ENCODE data around the gene PLEKHG5.
"Not testable (repeated sequence)": the region's sequence is repeated elsewhere in the genome, so short reads cannot be mapped to it uniquely, and the experiment has no call there.

Gene PLEKHG5

DNA sequence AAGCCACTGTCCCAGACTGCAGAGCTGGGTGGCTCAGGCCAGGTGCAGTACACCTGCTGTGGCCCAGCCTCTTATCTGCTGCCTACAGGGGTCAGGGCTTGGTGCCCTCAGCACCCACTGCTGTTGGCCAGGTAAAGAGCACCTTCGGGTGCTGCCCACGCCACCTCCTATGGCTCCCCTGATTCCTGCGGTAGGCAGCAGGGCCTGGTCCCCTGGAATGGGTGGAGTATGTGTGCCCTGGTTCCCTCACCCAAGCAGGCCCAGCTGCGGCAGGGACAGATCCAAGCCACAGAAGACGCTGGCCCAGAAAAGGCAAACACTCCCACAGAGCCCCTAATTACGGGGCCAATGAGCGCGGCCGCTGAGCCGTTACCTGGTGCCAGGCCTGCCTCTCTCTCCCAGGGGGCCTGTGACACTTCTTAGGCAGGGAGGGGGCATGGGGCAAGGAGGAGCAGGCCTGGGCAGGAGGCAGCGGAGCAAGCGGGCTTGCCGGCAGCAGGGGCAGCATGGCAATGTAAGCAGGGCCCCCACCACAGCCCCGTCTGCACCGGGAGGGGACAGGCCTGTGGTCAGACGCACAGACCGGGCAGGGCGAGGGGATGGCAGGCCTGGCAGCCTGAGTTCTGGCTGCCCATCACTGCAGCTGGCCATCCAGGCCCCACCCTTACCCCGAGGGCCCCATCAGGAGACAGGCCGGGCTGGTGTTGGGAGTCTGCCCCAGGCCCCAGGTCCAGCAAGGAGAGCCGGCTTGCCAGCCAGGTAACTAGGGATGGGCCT is 47.9 kb downstream of the PLEKHG5 start:
- Histone ChIP-seq H3K4me1 (ENCODE audit: control insufficient read depth, insufficient read depth, low read length) (peaks cover 11% of the 10 kb centered on the region), H3K4me3 (ENCODE audit: low read length in 2 of 2) (no peak overlapping the region), H3K9ac (ENCODE audit: low read length in 2 of 2) (no peak overlapping the region), H3K27me3 (ENCODE audit: control insufficient read depth in 1 of 2, insufficient read depth in 2 of 2, low read length in 2 of 2) (peaks cover 30 to 41% of the 10 kb centered on the region in 2 donors), H3K9me3 (ENCODE audit: control insufficient read depth in 2 of 2, low read length in 2 of 2) (no peaks in the 10 kb centered on the region), H3K27ac (ENCODE audit: low read length) (no peak overlapping the region), H3K36me3 (ENCODE audit: control insufficient read depth in 2 of 2, insufficient read depth in 2 of 2, low read length in 2 of 2) (no peaks in the 10 kb centered on the region)

GRCh38 chr1:6441586-6441985 is 49.9 kb downstream of the PLEKHG5 start:
- Histone ChIP-seq H3K4me1 (ENCODE audit: control insufficient read depth, insufficient read depth, low read length) (peaks cover 2% of the 10 kb centered on the region), H3K27me3 (ENCODE audit: control insufficient read depth in 1 of 2, insufficient read depth in 2 of 2, low read length in 2 of 2) (peaks cover 28 to 31% of the 10 kb centered on the region in 2 donors), H3K4me3 (ENCODE audit: low read length in 2 of 2) (no peak overlapping the region), H3K27ac (ENCODE audit: low read length) (no peak overlapping the region), H3K9me3 (ENCODE audit: control insufficient read depth in 2 of 2, low read length in 2 of 2) (no peaks in the 10 kb centered on the region), H3K36me3 (ENCODE audit: control insufficient read depth in 2 of 2, insufficient read depth in 2 of 2, low read length in 2 of 2) (no peaks in the 10 kb centered on the region), H3K9ac (ENCODE audit: low read length in 2 of 2) (no peak overlapping the region)

DNA sequence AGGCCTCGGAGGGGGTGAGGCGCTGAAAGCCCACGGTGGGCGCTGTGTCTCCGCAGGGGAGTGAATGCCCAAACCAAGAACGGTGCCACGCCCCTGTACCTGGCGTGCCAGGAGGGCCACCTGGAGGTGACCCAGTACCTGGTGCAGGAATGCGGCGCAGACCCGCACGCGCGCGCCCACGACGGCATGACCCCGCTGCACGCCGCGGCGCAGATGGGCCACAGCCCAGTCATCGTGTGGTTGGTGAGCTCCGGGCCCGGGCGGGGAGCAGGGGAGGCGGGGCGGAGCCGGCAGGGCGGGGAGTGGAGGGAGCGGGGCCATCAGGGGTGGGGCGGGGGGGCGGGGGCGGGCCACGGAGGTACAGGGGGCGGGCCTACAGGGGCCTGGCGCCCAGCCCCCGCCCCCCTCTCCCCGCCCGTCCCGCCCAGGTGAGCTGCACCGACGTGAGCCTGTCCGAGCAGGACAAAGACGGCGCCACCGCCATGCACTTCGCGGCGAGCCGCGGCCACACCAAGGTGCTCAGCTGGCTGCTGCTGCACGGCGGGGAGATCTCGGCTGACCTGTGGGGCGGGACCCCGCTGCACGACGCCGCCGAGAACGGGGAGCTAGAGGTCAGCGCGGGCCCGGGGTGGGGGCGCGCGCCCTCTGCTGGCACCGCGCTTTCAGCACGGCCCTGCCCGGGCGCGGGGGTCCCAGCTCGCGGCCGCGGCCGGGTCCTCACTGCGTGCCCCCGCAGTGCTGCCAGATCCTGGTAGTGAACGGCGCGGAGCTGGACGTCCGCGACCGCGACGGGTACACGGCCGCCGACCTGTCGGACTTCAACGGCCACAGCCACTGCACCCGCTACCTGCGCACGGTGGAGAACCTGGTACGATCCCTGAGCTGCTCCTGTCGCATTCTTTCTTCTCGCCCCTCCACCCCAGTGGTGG is 51.0 kb downstream of the PLEKHG5 start:
- Histone ChIP-seq H3K36me3 (ENCODE audit: control insufficient read depth in 2 of 2, insufficient read depth in 2 of 2, low read length in 2 of 2) (no peaks in the 10 kb centered on the region), H3K27ac (ENCODE audit: low read length) (no peak overlapping the region), H3K9ac (ENCODE audit: low read length in 2 of 2) (no peak overlapping the region), H3K4me1 (ENCODE audit: control insufficient read depth, insufficient read depth, low read length) (peaks cover 2% of the 10 kb centered on the region), H3K9me3 (ENCODE audit: control insufficient read depth in 2 of 2, low read length in 2 of 2) (no peaks in the 10 kb centered on the region), H3K4me3 (ENCODE audit: low read length in 2 of 2) (peak overlapping the region in 1 of 2 donors; percentile 29), H3K27me3 (ENCODE audit: control insufficient read depth in 1 of 2, insufficient read depth in 2 of 2, low read length in 2 of 2) (peaks cover 26 to 31% of the 10 kb centered on the region in 2 donors)

DNA sequence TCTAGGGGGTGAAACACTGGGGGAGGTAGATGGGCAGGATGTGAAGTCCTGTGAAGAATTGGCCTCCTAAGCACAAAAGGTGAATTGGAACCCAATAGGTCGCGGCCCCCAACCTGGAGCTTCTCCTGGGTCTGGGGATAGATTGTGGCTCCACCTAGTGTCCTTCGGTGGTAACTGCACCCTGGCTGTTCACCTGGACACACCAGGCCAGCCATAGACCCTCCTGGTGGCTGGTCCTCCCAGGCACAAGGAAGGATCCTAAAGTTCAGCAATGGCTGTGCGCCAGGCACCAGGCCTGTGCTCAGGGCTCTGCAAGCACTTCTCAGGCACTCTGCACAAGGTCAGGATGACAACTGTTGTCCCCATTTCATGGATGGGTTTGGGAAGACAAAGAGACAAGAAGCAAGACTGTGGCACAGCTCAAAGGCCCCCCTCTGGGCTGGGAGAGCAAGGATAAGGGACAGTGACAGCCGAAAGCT is 53.4 kb downstream of the PLEKHG5 start:
- Histone ChIP-seq H3K4me1 (ENCODE audit: control insufficient read depth, insufficient read depth, low read length) (peaks cover 2% of the 10 kb centered on the region), H3K9me3 (ENCODE audit: control insufficient read depth in 2 of 2, low read length in 2 of 2) (no peaks in the 10 kb centered on the region), H3K36me3 (ENCODE audit: control insufficient read depth in 2 of 2, insufficient read depth in 2 of 2, low read length in 2 of 2) (no peaks in the 10 kb centered on the region), H3K9ac (ENCODE audit: low read length in 2 of 2) (no peak overlapping the region), H3K27me3 (ENCODE audit: control insufficient read depth in 1 of 2, insufficient read depth in 2 of 2, low read length in 2 of 2) (peaks cover 24 to 26% of the 10 kb centered on the region in 2 donors), H3K4me3 (ENCODE audit: low read length in 2 of 2) (no peak overlapping the region), H3K27ac (ENCODE audit: low read length) (no peak overlapping the region)

- H3K36me3 ChIP-seq (ENCODE audit: control insufficient read depth in 2 of 2, insufficient read depth in 2 of 2, low read length in 2 of 2); H3K4me3 ChIP-seq (ENCODE audit: low read length in 2 of 2); H3K27ac ChIP-seq (ENCODE audit: low read length); H3K4me1 ChIP-seq (ENCODE audit: control insufficient read depth, insufficient read depth, low read length); H3K9ac ChIP-seq (ENCODE audit: low read length in 2 of 2); H3K9me3 ChIP-seq (ENCODE audit: control insufficient read depth in 2 of 2, low read length in 2 of 2): not testable (repeated sequence)
- peaks cover 24 to 26% of the 10 kb centered on the region in 2 donors for H3K27me3 ChIP-seq (ENCODE audit: control insufficient read depth in 1 of 2, insufficient read depth in 2 of 2, low read length in 2 of 2)
Measured at GRCh38 chr1:6437012-6437700, 54.3 kb downstream of the PLEKHG5 start.

- not testable (repeated sequence) for H3K4me3 ChIP-seq (ENCODE audit: low read length in 2 of 2); H3K9me3 ChIP-seq (ENCODE audit: control insufficient read depth in 2 of 2, low read length in 2 of 2); H3K9ac ChIP-seq (ENCODE audit: low read length in 2 of 2); H3K27ac ChIP-seq (ENCODE audit: low read length); H3K4me1 ChIP-seq (ENCODE audit: control insufficient read depth, insufficient read depth, low read length); H3K36me3 ChIP-seq (ENCODE audit: control insufficient read depth in 2 of 2, insufficient read depth in 2 of 2, low read length in 2 of 2)
- peaks cover 20 to 21% of the 10 kb centered on the region in 2 donors for H3K27me3 ChIP-seq (ENCODE audit: control insufficient read depth in 1 of 2, insufficient read depth in 2 of 2, low read length in 2 of 2)
Measured at GRCh38 chr1:6436277-6436676, 55.2 kb downstream of the PLEKHG5 start.

- Histone ChIP-seq H3K9me3 (ENCODE audit: control insufficient read depth in 2 of 2, low read length in 2 of 2) (no peaks in the 10 kb centered on the region), H3K27ac (ENCODE audit: low read length) (no peak overlapping the region), H3K9ac (ENCODE audit: low read length in 2 of 2) (no peak overlapping the region), H3K4me3 (ENCODE audit: low read length in 2 of 2) (no peak overlapping the region), H3K36me3 (ENCODE audit: control insufficient read depth in 2 of 2, insufficient read depth in 2 of 2, low read length in 2 of 2) (no peaks in the 10 kb centered on the region), H3K4me1 (ENCODE audit: control insufficient read depth, insufficient read depth, low read length) (peaks cover under 1% of the 10 kb centered on the region), H3K27me3 (ENCODE audit: control insufficient read depth in 1 of 2, insufficient read depth in 2 of 2, low read length in 2 of 2) (peaks cover 14 to 19% of the 10 kb centered on the region in 2 donors)
Measured at GRCh38 chr1:6435547-6435946, 55.9 kb downstream of the PLEKHG5 start.

- H3K9ac ChIP-seq (ENCODE audit: low read length in 2 of 2), result no peak overlapping the region
- H3K9me3 ChIP-seq (ENCODE audit: control insufficient read depth in 2 of 2, low read length in 2 of 2), result no peaks in the 10 kb centered on the region
- H3K27me3 ChIP-seq (ENCODE audit: control insufficient read depth in 1 of 2, insufficient read depth in 2 of 2, low read length in 2 of 2), result peaks cover 16 to 19% of the 10 kb centered on the region in 2 donors
- H3K4me3 ChIP-seq (ENCODE audit: low read length in 2 of 2), result no peak overlapping the region
- H3K27ac ChIP-seq (ENCODE audit: low read length), result no peak overlapping the region
- H3K36me3 ChIP-seq (ENCODE audit: control insufficient read depth in 2 of 2, insufficient read depth in 2 of 2, low read length in 2 of 2), result no peaks in the 10 kb centered on the region
- H3K4me1 ChIP-seq (ENCODE audit: control insufficient read depth, insufficient read depth, low read length), result no peaks in the 10 kb centered on the region
Measured at GRCh38 chr1:6435129-6435528, 56.3 kb downstream of the PLEKHG5 start.

DNA sequence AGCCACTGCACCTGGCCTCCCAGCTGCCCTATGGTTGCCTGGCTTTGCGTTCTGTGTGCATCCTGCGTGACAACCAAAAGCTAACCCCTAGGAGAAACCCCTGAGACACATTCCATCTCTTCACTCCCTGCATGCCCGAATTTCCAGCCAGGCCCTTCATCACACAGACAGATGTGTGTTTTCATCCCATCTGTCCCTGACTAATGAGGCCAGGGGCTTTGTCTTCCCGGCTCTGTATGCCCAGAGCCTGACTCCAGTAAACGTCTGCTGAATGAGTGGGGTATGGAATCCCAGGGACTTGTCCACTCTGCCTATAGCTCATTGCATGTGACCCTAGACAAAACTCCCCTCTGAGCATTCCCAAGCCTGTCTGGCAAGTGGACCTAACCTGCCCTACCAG is 57.3 kb downstream of the PLEKHG5 start:
- Histone ChIP-seq H3K9ac (ENCODE audit: low read length in 2 of 2) (no peak overlapping the region), H3K27me3 (ENCODE audit: control insufficient read depth in 1 of 2, insufficient read depth in 2 of 2, low read length in 2 of 2) (peaks cover 12 to 14% of the 10 kb centered on the region in 2 donors), H3K27ac (ENCODE audit: low read length) (no peak overlapping the region), H3K9me3 (ENCODE audit: control insufficient read depth in 2 of 2, low read length in 2 of 2) (no peaks in the 10 kb centered on the region), H3K4me3 (ENCODE audit: low read length in 2 of 2) (no peak overlapping the region), H3K36me3 (ENCODE audit: control insufficient read depth in 2 of 2, insufficient read depth in 2 of 2, low read length in 2 of 2) (no peaks in the 10 kb centered on the region), H3K4me1 (ENCODE audit: control insufficient read depth, insufficient read depth, low read length) (no peaks in the 10 kb centered on the region)
